D721Med (cell line): ENCODE results near the gene C12orf54.
"Not testable (repeated sequence)": the region's sequence is repeated elsewhere in the genome, so short reads cannot be mapped to it uniquely, and the experiment has no call there.

Source experiments
- DNase-seq: peaks from one replicate; pipeline ENCODE4 v3.0.0; 2011; ENCODE audit warnings: low spot score; ENCODE audit not compliant: insufficient read length
- FAIRE-seq: peaks from 2 replicates; lab custom pipeline; 2011; peaks lifted over from hg19 to GRCh38; lab: Jason Lieb, UNC
- TF ChIP-seq, protein P1 (sequence below): IDR thresholded peaks from 2 replicates; pipeline ENCODE4 v1.5.1; 2012; ENCODE audit warnings: mild to moderate bottlenecking, control low read depth; ENCODE audit not compliant: insufficient read depth; ENCODE audit errors: missing control alignments

The C12orf54 gene

DNA sequence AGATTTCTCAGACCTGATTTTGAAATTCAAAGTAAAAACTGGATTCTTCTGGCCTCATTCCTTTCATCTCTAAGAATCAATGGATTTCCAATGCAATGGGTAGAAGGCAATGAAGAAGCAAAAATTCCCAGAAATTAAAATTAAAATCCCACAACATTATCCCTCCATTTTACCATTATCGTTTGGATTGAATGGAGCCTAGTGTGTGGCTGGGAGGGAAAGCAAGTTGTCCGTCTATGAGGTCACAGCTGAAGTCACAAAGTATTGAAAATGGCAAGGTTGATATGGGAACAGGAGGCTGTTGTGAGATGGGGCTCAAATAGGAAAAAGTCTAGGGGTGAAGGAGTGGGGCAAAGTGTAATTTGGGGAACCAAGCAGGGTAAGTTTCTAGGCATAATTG, at the start of gene C12orf54:
Gene C12orf54, plus strand, starts transcription at position 301 of the 400 bp plus-strand sequence. CDS start 799 bp downstream, outside the sequence.
- no peak for DNase-seq
- no peak for FAIRE-seq
- TF ChIP-seq, protein P1, sequence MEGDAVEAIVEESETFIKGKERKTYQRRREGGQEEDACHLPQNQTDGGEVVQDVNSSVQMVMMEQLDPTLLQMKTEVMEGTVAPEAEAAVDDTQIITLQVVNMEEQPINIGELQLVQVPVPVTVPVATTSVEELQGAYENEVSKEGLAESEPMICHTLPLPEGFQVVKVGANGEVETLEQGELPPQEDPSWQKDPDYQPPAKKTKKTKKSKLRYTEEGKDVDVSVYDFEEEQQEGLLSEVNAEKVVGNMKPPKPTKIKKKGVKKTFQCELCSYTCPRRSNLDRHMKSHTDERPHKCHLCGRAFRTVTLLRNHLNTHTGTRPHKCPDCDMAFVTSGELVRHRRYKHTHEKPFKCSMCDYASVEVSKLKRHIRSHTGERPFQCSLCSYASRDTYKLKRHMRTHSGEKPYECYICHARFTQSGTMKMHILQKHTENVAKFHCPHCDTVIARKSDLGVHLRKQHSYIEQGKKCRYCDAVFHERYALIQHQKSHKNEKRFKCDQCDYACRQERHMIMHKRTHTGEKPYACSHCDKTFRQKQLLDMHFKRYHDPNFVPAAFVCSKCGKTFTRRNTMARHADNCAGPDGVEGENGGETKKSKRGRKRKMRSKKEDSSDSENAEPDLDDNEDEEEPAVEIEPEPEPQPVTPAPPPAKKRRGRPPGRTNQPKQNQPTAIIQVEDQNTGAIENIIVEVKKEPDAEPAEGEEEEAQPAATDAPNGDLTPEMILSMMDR: no peak

DNA sequence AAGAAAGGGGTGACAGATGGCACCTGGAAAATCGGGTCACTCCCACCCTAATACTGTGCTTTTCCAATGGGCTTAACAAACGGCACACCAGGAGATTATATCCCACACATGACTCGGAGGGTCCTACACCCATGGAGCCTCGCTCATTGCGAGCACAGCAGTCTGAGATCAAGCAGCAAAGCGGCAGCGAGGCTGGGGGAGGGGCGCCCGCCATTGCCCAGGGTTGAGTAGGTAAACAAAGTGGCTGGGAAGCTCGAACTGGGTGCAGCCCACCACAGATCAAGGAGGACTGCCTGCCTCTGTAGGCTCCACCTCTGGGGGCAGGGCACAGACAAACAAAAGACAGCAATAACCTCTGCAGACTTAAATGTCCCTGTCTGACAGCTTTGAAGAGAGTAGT, 48.3 kb upstream of the C12orf54 start:
- not testable (repeated sequence) for DNase-seq, FAIRE-seq

DNA sequence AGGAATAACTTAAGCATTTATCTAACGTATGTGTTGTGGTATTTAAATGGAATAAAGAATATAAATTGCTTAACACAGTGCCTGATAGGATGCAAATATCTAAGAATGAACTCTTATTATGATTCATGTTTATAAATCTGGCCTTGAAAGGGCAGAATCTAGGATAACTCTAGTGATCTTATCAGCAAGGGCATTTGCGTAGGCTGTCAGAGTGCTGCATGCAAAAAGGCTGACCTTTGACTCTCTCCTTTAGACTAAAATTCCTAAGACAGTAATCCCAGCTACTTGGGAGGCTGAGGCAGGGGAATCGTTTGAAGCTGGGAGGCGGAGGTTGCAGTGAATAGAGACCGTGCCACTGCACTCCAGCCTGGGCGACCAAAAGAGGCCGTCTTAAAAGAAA, 41.2 kb upstream of the C12orf54 start:
- TF ChIP-seq, protein P1: no peak
- no peak for DNase-seq
- no peak for FAIRE-seq

DNA sequence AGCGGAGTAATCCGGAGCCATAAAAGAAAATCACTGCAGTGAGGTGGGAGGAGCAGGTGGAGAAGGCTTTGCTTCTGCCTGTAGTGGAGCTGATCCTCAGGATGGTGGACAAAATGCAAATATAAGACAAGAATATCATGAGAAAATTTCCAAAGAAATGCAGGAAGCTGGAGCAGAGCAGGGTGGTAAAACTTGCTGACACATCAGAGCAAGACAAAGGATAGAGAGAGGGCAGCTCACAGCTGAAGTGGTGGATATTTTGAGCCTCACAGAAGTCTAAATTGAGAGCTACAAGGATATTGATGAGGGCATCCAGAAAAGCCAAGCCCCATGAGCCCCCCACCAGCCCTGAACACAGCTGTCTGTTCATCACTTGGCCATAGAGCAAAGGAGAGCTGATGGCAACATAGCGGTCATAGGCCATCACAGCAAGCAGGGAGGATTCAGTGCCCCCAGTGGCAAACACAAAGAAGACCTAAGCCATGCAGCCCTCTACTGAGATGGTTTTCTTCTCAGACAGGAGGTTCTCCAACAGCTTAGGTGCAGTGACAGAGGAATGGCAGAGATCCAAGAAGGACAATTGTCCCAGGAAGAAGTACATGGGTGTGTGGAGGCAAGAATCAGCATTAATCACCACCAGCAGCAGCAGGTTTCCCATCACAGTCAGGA, 40.0 kb upstream of the C12orf54 start:
- DNase-seq (no peak), FAIRE-seq (no peak)
- TF ChIP-seq, protein P1: no peak

DNA sequence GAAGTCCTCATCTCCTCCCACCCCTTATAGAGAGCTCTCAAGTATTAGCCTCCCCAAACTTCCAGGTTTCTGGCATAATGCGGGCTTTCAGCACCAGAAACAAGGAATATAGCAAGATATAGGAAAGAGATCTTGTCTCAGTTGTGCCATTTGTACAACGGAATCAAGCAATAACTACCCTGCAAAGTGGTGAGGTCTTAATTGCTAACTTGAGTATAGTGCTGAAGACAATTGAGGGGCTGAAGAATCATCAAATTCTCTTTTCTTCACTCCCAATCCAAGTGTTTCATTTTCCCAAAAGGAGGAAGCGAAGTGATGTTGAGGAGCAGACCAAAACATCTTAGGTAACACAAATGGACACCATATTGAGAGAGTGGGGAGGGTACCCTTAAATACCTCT, 36.8 kb upstream of the C12orf54 start:
- FAIRE-seq (no peak), DNase-seq (no peak)
- TF ChIP-seq, protein P1: no peak

DNA sequence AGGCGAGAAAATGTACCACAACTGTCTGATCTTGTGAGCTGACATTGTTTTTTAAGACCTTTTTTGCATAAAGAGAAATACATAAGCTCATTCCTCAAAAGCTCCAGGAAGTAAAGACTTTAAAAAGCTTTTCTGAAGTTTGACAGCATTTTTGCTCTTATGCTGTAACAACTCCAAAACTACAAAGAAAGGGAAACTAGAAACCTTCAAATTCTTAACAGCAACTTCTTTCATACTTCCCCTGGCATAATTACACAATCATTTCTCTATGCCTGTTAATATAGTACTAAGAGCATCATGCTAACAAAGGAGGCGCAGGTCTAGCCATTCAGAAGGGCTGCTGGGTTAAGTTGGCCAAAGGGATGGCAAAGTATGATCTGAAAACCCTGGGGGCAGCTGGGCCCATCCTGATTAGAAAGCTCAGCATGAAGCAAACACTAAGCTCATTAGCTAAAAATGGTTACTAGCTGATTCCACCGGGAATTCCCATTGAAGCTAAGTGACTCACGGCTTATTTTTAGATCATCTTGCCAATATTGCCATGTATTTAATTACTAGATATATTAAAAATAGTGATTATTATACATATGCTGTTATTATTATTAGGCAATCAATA, 36.0 kb upstream of the C12orf54 start:
- FAIRE-seq (no peak), DNase-seq (peak; percentile 20)
- TF ChIP-seq, protein P1: no peak

DNA sequence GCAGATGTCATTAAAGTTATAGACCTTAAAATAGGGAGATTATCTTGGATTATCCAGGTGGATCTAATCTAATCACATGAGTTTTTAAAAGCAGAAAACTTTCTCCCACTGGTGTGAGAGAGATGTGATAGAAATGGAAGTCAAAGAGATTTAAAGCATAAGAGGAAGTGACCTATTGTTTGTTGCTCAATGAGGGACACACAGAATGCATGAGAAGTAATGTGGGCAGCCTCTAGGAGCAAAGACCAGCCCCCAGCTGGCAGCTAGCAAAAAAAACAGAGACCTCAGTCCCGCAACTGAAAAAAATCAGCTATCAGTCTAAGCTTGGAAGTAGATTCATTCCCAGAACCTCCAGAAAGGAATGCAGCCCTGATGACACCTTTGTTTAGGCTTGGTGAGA, 34.5 kb upstream of the C12orf54 start:
- TF ChIP-seq, protein P1: no peak
- no peak for FAIRE-seq

More for the DNA sequence above, 34.5 kb upstream of the C12orf54 start:
- no peak for DNase-seq
